Stomach (tissue), 9 donors: ENCODE measurements around the gene BPIFB1. TPM values are rescaled to one million over a fixed set of nuclear protein-coding genes. Genes with fewer than 3 reads are reported as not detected.

Experiments used
- DNase-seq, 2 donors: peaks; one replicate each; pipeline versions ENCODE4 v3.0.0 to v3.0.0-alpha.2; 2013 to 2019
- H3K27ac ChIP-seq, 5 donors: fragments of 200-600 bp in 4 of 5; sonication (generic) in 4 of 5; one replicate each; pipeline ENCODE4 v1.5.1; 2013 to 2019; ENCODE audit warnings: mild to moderate bottlenecking in 1 of 5, moderate library complexity in 1 of 5
- H3K27me3 ChIP-seq, 3 donors: fragments of 200-600 bp; sonication (generic); one replicate each; pipeline ENCODE4 v1.5.1; 2017 to 2019; ENCODE audit warnings: mixed run types in 1 of 3
- H3K36me3 ChIP-seq, 4 donors: fragments of 200-600 bp; sonication (generic); 1 replicate in 3 of 4; 2 replicates in 1 of 4; pipeline ENCODE4 v1.5.1; 2016 to 2019
- H3K4me1 ChIP-seq, 4 donors: fragments of 200-600 bp; sonication (generic); one replicate each; pipeline ENCODE4 v1.5.1; 2016 to 2019
- H3K4me3 ChIP-seq, 4 donors: fragments of 200-600 bp; sonication (generic) in 3 of 4; one replicate each; pipeline ENCODE4 v1.5.1; 2016 to 2019; ENCODE audit warnings: mild to moderate bottlenecking in 1 of 4
- H3K9me3 ChIP-seq, 4 donors: fragments of 200-600 bp; sonication (generic); one replicate each; pipeline ENCODE4 v1.5.1; 2016 to 2019
- CTCF ChIP-seq, 7 experiments: fragments of 450-650 bp in 4 of 7; fragments of 200-600 bp in 3 of 7; sonication (generic) in 3 of 7; IDR thresholded peaks; one replicate each; pipeline ENCODE4 v1.5.1; 2016 to 2019; ENCODE audit warnings: antibody characterized with exemption in 7 of 7, control low read depth in 2 of 7, mild to moderate bottlenecking in 1 of 7
- EP300 ChIP-seq: sonication (generic); formaldehyde crosslinking; IDR thresholded peaks from one replicate; pipeline ENCODE4 v1.6.1; 2017; ENCODE audit warnings: antibody characterized with exemption
- POLR2A ChIP-seq, 4 donors: fragments of 450-650 bp; IDR thresholded peaks; one replicate each; pipeline ENCODE4 v1.6.1; 2016; ENCODE audit warnings: antibody characterized with exemption in 4 of 4, control low read depth in 2 of 4, mild to moderate bottlenecking in 1 of 4, moderate library complexity in 1 of 4
- POLR2AphosphoS5 ChIP-seq, 3 donors: sonication (generic); formaldehyde crosslinking; IDR thresholded peaks; one replicate each; pipeline ENCODE4 v1.6.1; 2016; ENCODE audit warnings: antibody characterized with exemption in 3 of 3
- WGBS, 5 donors: extraction: QIAGEN DNeasy Blood & Tissue Kit in 3 of 5; methylation state at CpG; one replicate each; pipeline versions ENCODE4 v1.1.5 to v1.1.7; 2013 to 2018; 5-methylcytosine and 5-hydroxymethylcytosine counted together
- intact Hi-C: fragments of 100-400 bp; cut with DNase I; formaldehyde crosslinking; loops from one replicate; pipeline ENCODE4 v1.15.1; 2023; ENCODE audit warnings: low total_unique reads
- polyA plus RNA-seq, 3 donors: library from polyadenylated mRNA; stranded (reverse); fragments of 200-250 nt; gene quantifications; one replicate each; pipeline ENCODE4 v1.2.3, GENCODE V29; 2013
- total RNA-seq, 5 donors: library from RNA; depleted of rRNA; stranded (reverse); fragments of >200 nt; gene quantifications; one replicate each; pipeline versions ENCODE4 v1.1.0 to v1.2.3, GENCODE V29; 2014 to 2016
- donor health status: healthy with polysubstance abuse.
- donor health status: Bipolar disorder and iron deficiency.
- donor health status: healthy.

BPIFB1 gene
- total and polyA plus RNA-seq, 8 donors = 2.3 to 169 (median 37.9) TPM; not detected in 1

DNA sequence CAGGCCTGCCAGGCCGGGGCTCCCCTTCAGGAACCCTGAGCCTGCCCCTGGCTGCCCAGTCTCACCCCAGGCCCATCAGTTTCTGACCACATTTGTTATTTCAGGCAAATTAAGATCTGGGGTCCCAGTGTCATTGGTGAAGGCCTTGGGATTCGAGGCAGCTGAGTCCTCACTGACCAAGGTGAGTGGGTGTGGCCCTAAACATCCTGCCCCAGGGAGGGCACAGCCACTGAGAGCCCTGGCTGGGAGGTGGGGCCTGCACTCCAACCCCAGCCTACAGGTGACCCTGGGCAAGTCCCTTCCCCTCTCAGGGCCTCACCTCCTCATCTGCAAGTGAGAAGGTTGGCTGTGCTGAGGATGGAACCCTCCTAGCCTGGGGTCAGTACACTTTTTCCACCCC lies 23.8 kb downstream of the BPIFB1 start:
- WGBS, 5 donors = 40 to 51% (median 43%) methylated on average over 1 to 2 of the region's 2 CpGs
- no peak overlapping the region for H3K4me3 ChIP-seq
- H3K4me1 ChIP-seq = no peaks in the 10 kb centered on the region
- no peak for DNase-seq
- intact Hi-C loops = loop anchor here (10.0 kb wide), 2 partner anchors 62 to 402 kb away; no protein-coding TSS in a partner anchor
- H3K36me3 ChIP-seq = peaks cover 0 to 9% (median 0%) of the 10 kb centered on the region in 4 donors
- peaks cover 0 to 20% (median 0%) of the 10 kb centered on the region in 3 donors for H3K27me3 ChIP-seq
- no peak overlapping the region for H3K27ac ChIP-seq
- TF ChIP-seq POLR2AphosphoS5 (IDR thresholded peaks at IDR 0.05) = no peak
- no peak for TF ChIP-seq POLR2A (IDR thresholded peaks at IDR 0.05)
- TF ChIP-seq EP300 = no peak
- no peak for TF ChIP-seq CTCF (IDR thresholded peaks at IDR 0.05)
- no peaks in the 10 kb centered on the region for H3K9me3 ChIP-seq

GRCh38 chr20:33308668-33309067 lies 25.7 kb downstream of the BPIFB1 start:
- no peak overlapping the region for H3K4me3 ChIP-seq
- no peaks in the 10 kb centered on the region for H3K36me3 ChIP-seq
- intact Hi-C loops = loop anchor here (10.0 kb wide), 2 partner anchors 64 to 404 kb away; no protein-coding TSS in a partner anchor
- H3K9me3 ChIP-seq = no peaks in the 10 kb centered on the region
- no peak for DNase-seq
- peaks cover 0 to 20% (median 0%) of the 10 kb centered on the region in 3 donors for H3K27me3 ChIP-seq
- 91 to 100% (median 96%) methylated on average over 2 of the region's 2 CpGs for WGBS, 5 donors
- no peak overlapping the region for H3K27ac ChIP-seq
- TF ChIP-seq EP300 (no peak), POLR2A (IDR thresholded peaks at IDR 0.05) (no peak), POLR2AphosphoS5 (IDR thresholded peaks at IDR 0.05) (no peak), CTCF (IDR thresholded peaks at IDR 0.05) (no peak)
- no peaks in the 10 kb centered on the region for H3K4me1 ChIP-seq

- TF ChIP-seq EP300 (no peak), POLR2AphosphoS5 (IDR thresholded peaks at IDR 0.05) (no peak), CTCF (IDR thresholded peaks at IDR 0.05) (no peak), POLR2A (IDR thresholded peaks at IDR 0.05) (no peak)
- Histone ChIP-seq H3K4me3 (no peak overlapping the region), H3K27me3 (peaks cover 0 to 25% (median 0%) of the 10 kb centered on the region in 3 donors), H3K9me3 (no peaks in the 10 kb centered on the region), H3K27ac (no peak overlapping the region), H3K36me3 (no peaks in the 10 kb centered on the region), H3K4me1 (no peaks in the 10 kb centered on the region)
- DNase-seq = no peak
- intact Hi-C loops = loop anchor here (10.0 kb wide), 2 partner anchors 65 to 405 kb away; no protein-coding TSS in a partner anchor
- WGBS, 5 donors = 6 to 44% (median 16%) methylated on average over 2 of the region's 2 CpGs
These were observed 26.6 kb downstream of the BPIFB1 start for GRCh38 chr20:33309631-33310030.

DNA sequence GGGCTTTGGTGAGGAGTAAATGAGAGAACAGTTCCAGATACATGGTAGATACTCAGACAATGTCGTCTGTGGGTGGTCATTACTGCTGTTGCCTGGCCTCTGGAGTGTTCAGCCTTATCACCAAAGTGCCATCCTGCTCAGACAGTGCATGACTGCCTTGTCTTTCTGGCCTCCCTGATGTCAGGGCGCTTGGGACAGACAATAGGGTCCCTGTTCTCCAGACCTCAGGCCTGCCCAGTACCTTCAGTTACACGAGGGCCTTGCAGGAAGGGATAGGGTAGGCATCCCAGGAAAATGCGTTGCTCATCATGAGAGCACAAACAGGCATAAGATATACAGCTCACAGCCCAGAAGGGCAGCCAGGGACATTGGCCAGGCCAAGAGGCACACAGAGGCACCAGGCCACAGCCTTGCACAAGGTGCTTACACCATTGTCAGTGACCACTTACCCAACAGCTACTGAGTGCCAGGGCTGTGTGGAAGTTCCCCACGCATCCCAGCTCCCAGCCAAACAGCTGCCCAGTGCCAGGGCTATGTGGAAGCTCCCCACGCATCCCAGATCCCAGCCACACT lies 27.4 kb downstream of the BPIFB1 start:
- no peaks in the 10 kb centered on the region for H3K4me1 ChIP-seq
- no peak overlapping the region for H3K27ac ChIP-seq
- no peak overlapping the region for H3K4me3 ChIP-seq
- intact Hi-C loops = no loop called here
- H3K36me3 ChIP-seq = no peaks in the 10 kb centered on the region
- DNase-seq = no peak
- no peaks in the 10 kb centered on the region for H3K9me3 ChIP-seq
- H3K27me3 ChIP-seq = peaks cover 0 to 25% (median 0%) of the 10 kb centered on the region in 3 donors
- 71 to 85% (median 75%) methylated on average over 5 to 6 of the region's 6 CpGs for WGBS, 5 donors
- TF ChIP-seq EP300 (no peak), POLR2AphosphoS5 (IDR thresholded peaks at IDR 0.05) (no peak), POLR2A (IDR thresholded peaks at IDR 0.05) (no peak)

DNA sequence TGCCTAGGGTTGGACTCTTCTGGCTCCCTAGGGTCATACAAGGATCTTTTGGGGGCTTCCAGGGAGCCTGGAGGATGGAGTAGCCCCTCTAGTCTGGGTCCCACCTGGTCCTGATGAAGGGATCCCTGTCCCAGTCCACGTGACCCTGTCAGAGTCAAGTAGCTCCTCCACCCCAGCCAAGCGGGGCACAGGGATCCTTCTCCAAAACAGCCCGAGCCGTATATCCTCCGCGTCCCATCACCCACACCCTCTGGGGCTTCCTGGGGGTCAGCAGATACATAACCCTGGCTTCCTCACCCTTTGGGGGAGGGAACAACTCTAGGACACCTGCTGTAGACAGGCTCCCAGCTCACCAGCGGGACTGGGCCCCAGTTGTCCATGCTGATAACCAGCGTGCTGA lies 28.0 kb downstream of the BPIFB1 start:
- Histone ChIP-seq H3K9me3 (no peaks in the 10 kb centered on the region), H3K27me3 (peaks cover 0 to 24% (median 0%) of the 10 kb centered on the region in 3 donors), H3K4me3 (no peak overlapping the region), H3K4me1 (no peaks in the 10 kb centered on the region), H3K36me3 (no peaks in the 10 kb centered on the region), H3K27ac (no peak overlapping the region)
- DNase-seq = no peak
- WGBS, 5 donors = 82 to 88% (median 84%) methylated on average over 7 to 8 of the region's 8 CpGs
- intact Hi-C loops = no loop called here
- no peak for TF ChIP-seq CTCF (IDR thresholded peaks at IDR 0.05)
- no peak for TF ChIP-seq EP300
- TF ChIP-seq POLR2A (IDR thresholded peaks at IDR 0.05) = no peak
- TF ChIP-seq POLR2AphosphoS5 (IDR thresholded peaks at IDR 0.05) = no peak
